OCI-LY1 (cell line): Measurements from ENCODE around the gene SLTM.

Experiments used
- H2AFZ ChIP-seq: fragments of 200-600 bp; sonication (generic), shearing (Covaris generic); 2 replicates; pipeline ENCODE4 v1.6.0; 2014; ENCODE audit warnings: antibody characterized with exemption, mild to moderate bottlenecking, low read length
- H3F3A ChIP-seq: fragments of 200-600 bp; sonication (generic), shearing (Covaris generic); 2 replicates; pipeline ENCODE4 v1.6.0; 2014; ENCODE audit warnings: mild to moderate bottlenecking, antibody characterized with exemption, low read length, moderate library complexity; ENCODE audit not compliant: insufficient read depth
- H3K27ac ChIP-seq: fragments of 200-600 bp; sonication (generic); 2 replicates; pipeline ENCODE4 v1.5.1; 2014; ENCODE audit warnings: low read length, mixed run types, mild to moderate bottlenecking, low read depth; ENCODE audit not compliant: poor library complexity, severe bottlenecking
- H3K27me3 ChIP-seq: fragments of 200-600 bp; sonication (generic); 2 replicates; pipeline ENCODE4 v1.6.0; 2014; ENCODE audit warnings: antibody characterized with exemption, mild to moderate bottlenecking, low read length, moderate library complexity; ENCODE audit not compliant: insufficient read depth
- H3K36me3 ChIP-seq: fragments of 200-600 bp; sonication (generic); 2 replicates; pipeline ENCODE4 v1.6.1; 2014; ENCODE audit warnings: mild to moderate bottlenecking, antibody characterized with exemption, low read length, moderate library complexity, mixed read lengths; ENCODE audit not compliant: insufficient read depth
- H3K4me1 ChIP-seq: fragments of 200-600 bp; sonication (generic); 2 replicates; pipeline ENCODE4 v1.5.1; 2014; ENCODE audit warnings: mild to moderate bottlenecking, low read length, moderate library complexity; ENCODE audit not compliant: insufficient read depth, severe bottlenecking
- H3K4me2 ChIP-seq: fragments of 200-600 bp; sonication (generic), shearing (Covaris generic); 2 replicates; pipeline ENCODE4 v1.6.1; 2014; ENCODE audit warnings: low read length
- H3K4me3 ChIP-seq: fragments of 200-600 bp; sonication (generic); 2 replicates; pipeline ENCODE4 v1.5.1; 2014; ENCODE audit warnings: low read length, low read depth, mild to moderate bottlenecking, mixed read lengths; ENCODE audit not compliant: poor library complexity, severe bottlenecking
- H3K79me2 ChIP-seq: fragments of 200-600 bp; shearing (Covaris generic); 2 replicates; pipeline ENCODE4 v1.6.1; 2016; ENCODE audit warnings: mixed run types, low read length, mixed read lengths; ENCODE audit not compliant: insufficient read depth
- H3K9ac ChIP-seq: fragments of 200-600 bp; sonication (generic), shearing (Covaris generic); 2 replicates; pipeline ENCODE4 v1.6.1; 2014; ENCODE audit warnings: mild to moderate bottlenecking, low read length, mixed read lengths
- H3K9me2 ChIP-seq: fragments of 200-600 bp; sonication (generic), shearing (Covaris generic); 2 replicates; pipeline ENCODE4 v1.6.1; 2014; ENCODE audit warnings: low read depth, mild to moderate bottlenecking, low read length, mixed read lengths
- H3K9me3 ChIP-seq: fragments of 200-600 bp; shearing (Covaris generic); 2 replicates; pipeline ENCODE4 v1.6.1; 2014; ENCODE audit warnings: low read length, mixed read lengths
- H4K20me1 ChIP-seq: fragments of 200-600 bp; sonication (generic), shearing (Covaris generic); 2 replicates; pipeline ENCODE4 v1.6.0; 2016; ENCODE audit warnings: mild to moderate bottlenecking, low read length; ENCODE audit not compliant: insufficient read depth
- EZH2 ChIP-seq: fragments of 200-600 bp; sonication (generic), shearing (Covaris generic); IDR thresholded peaks from 2 replicates; pipeline ENCODE4 v1.8.0; 2017; ENCODE audit warnings: borderline replicate concordance, mixed run types, mild to moderate bottlenecking, antibody characterized with exemption, low read length, moderate library complexity, mixed read lengths
- TF ChIP-seq, protein P1 (sequence below): fragments of 200-600 bp; sonication (generic), shearing (Covaris generic); IDR thresholded peaks from 2 replicates; pipeline ENCODE4 v1.5.1; 2017; ENCODE audit warnings: mild to moderate bottlenecking, antibody characterized with exemption, low read length, moderate library complexity, mixed read lengths

Gene SLTM

DNA sequence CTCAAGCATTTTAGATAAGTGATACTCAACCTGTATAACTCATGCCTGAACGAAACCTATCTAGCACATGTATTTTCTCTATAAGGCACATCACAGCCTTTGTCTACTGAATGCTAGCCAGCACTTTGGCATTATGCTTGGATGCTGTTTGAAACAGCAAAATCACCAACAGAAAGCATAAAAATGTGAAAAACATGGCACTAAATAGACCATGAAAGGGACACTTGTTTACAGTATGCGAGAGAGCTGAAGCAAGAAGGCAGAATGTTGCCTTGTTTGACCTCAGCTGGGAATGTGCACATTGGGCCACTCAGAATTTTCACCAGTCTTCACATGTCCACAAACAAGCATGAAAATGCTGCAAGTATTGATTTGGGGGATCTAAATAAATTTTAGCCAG, 102.9 kb downstream of the SLTM start:
- Histone ChIP-seq H4K20me1 (no peaks in the 10 kb centered on the region), H2AFZ (no peak overlapping the region), H3K27ac (no peak overlapping the region), H3K36me3 (peaks cover 10% of the 10 kb centered on the region), H3F3A (no peaks in the 10 kb centered on the region), H3K4me1 (no peaks in the 10 kb centered on the region), H3K27me3 (no peaks in the 10 kb centered on the region), H3K9ac (no peak overlapping the region), H3K79me2 (no peaks in the 10 kb centered on the region), H3K9me3 (no peaks in the 10 kb centered on the region), H3K4me2 (no peak overlapping the region), H3K9me2 (no peaks in the 10 kb centered on the region), H3K4me3 (no peak overlapping the region)
- no peak for TF ChIP-seq EZH2
- TF ChIP-seq, protein P1, sequence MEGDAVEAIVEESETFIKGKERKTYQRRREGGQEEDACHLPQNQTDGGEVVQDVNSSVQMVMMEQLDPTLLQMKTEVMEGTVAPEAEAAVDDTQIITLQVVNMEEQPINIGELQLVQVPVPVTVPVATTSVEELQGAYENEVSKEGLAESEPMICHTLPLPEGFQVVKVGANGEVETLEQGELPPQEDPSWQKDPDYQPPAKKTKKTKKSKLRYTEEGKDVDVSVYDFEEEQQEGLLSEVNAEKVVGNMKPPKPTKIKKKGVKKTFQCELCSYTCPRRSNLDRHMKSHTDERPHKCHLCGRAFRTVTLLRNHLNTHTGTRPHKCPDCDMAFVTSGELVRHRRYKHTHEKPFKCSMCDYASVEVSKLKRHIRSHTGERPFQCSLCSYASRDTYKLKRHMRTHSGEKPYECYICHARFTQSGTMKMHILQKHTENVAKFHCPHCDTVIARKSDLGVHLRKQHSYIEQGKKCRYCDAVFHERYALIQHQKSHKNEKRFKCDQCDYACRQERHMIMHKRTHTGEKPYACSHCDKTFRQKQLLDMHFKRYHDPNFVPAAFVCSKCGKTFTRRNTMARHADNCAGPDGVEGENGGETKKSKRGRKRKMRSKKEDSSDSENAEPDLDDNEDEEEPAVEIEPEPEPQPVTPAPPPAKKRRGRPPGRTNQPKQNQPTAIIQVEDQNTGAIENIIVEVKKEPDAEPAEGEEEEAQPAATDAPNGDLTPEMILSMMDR = no peak
